Activated CD8-positive, alpha-beta memory T cell treated with anti-CD3 and anti-CD28 coated beads, Interleukin-2, amount 10 ng/mL, durations not matched to agents 7 days and 5 days (primary cell): ENCODE data around the gene CD93. TPM values are rescaled to one million over a fixed set of nuclear protein-coding genes. Genes with fewer than 3 reads are reported as not detected.

Source experiments
- ATAC-seq: fragments of 150-1000 bp; cut with Tn5 transposase; one replicate; pipeline ENCODE4 v1.10.0; 2021; ENCODE audit warnings: moderate library complexity
- CTCF ChIA-PET: fragments of 350-600 bp; sonication (Branson Sonifier 250); formaldehyde crosslinking; loops from one replicate; lab custom pipeline; 2021; ENCODE audit warnings: antibody characterized with exemption; lab: Charles Lee
- DNase-seq: peaks from one replicate; pipeline ENCODE4 v3.0.0-alpha.2; 2020
- H3K27ac Mint-ChIP-seq: one replicate; pipeline ENCODE4 v1.8.0; 2021; ENCODE audit warnings: mild to moderate bottlenecking, mixed read lengths
- H3K27me3 Mint-ChIP-seq: one replicate; pipeline ENCODE4 v1.8.0; 2021; ENCODE audit warnings: mixed read lengths
- H3K36me3 Mint-ChIP-seq: one replicate; pipeline ENCODE4 v1.8.0; 2021; ENCODE audit warnings: mild to moderate bottlenecking, mixed read lengths
- H3K4me1 Mint-ChIP-seq: one replicate; pipeline ENCODE4 v1.8.0; 2021; ENCODE audit warnings: mixed read lengths
- H3K4me3 Mint-ChIP-seq: one replicate; pipeline ENCODE4 v1.8.0; 2021; ENCODE audit warnings: mild to moderate bottlenecking, moderate library complexity, mixed read lengths
- H3K9me3 Mint-ChIP-seq: one replicate; pipeline ENCODE4 v1.8.0; 2022; ENCODE audit warnings: low read depth, mixed read lengths
- total RNA-seq, 2 experiments: library from RNA; stranded (reverse); gene quantifications; one replicate each; pipeline ENCODE4 v1.2.3, GENCODE V29; 2021

Gene CD93
- total RNA-seq, 2 experiments from 2014 or later: 0.54 to 1.6 TPM

DNA sequence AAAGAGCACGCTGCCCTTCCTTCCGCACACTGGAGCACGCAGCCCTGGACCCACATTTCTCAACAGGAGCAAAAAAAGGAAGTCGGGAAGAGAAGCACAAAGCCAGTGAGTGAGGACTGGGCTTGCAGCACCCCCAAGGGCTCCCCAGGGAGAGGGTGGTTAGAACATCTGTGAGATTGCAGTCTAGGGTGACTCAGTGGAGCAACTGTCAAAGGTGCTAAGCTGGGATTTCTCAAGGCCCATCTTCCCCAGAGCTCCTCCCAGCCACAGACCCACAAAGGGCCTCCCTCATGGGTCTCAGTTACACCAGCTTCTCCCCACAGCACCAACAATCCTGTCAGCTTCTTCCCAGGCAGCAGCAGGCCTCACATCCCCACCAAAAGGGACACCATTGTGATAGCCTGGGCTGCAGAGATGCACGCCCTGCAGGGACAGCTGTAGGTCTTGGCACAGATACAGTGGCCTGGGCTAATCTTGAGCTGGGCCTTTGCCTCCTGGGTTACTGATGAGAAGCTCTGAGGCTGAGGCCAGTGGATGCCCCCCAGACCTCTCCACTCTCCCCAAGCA is 39.6 kb upstream of the CD93 start:
- Mint-ChIP-seq H3K27ac (no peak overlapping the region), H3K4me1 (no peaks in the 10 kb centered on the region), H3K9me3 (no peaks in the 10 kb centered on the region), H3K36me3 (no peaks in the 10 kb centered on the region), H3K4me3 (no peak overlapping the region), H3K27me3 (peaks cover 7% of the 10 kb centered on the region)
- DNase-seq (no peak), ATAC-seq (no peak)
- CTCF ChIA-PET: no interaction called here

- H3K9me3 Mint-ChIP-seq: no peaks in the 10 kb centered on the region
- H3K27me3 Mint-ChIP-seq: peaks cover 7% of the 10 kb centered on the region
- DNase-seq (no peak), ATAC-seq (no peak)
- no peaks in the 10 kb centered on the region for H3K4me1 Mint-ChIP-seq
- CTCF ChIA-PET: no interaction called here
- H3K36me3 Mint-ChIP-seq: no peaks in the 10 kb centered on the region
- no peak overlapping the region for H3K27ac Mint-ChIP-seq
- no peak overlapping the region for H3K4me3 Mint-ChIP-seq
Observed at GRCh38 chr20:23125159-23125558, 39.0 kb upstream of the CD93 start.

GRCh38 chr20:23123886-23124285 is 37.8 kb upstream of the CD93 start:
- Mint-ChIP-seq H3K9me3 (no peaks in the 10 kb centered on the region), H3K27me3 (peaks cover 7% of the 10 kb centered on the region), H3K4me3 (no peak overlapping the region), H3K36me3 (no peaks in the 10 kb centered on the region), H3K27ac (no peak overlapping the region), H3K4me1 (no peaks in the 10 kb centered on the region)
- no peak for DNase-seq
- ATAC-seq: no peak
- CTCF ChIA-PET: no interaction called here

- H3K4me3 Mint-ChIP-seq: no peak overlapping the region
- no peaks in the 10 kb centered on the region for H3K36me3 Mint-ChIP-seq
- no peaks in the 10 kb centered on the region for H3K9me3 Mint-ChIP-seq
- H3K4me1 Mint-ChIP-seq: no peaks in the 10 kb centered on the region
- CTCF ChIA-PET: no interaction called here
- H3K27ac Mint-ChIP-seq: no peak overlapping the region
- ATAC-seq (no peak), DNase-seq (no peak)
- peaks cover 7% of the 10 kb centered on the region for H3K27me3 Mint-ChIP-seq
Observed at GRCh38 chr20:23122796-23123655, 36.9 kb upstream of the CD93 start.

GRCh38 chr20:23122321-23122720 is 36.2 kb upstream of the CD93 start:
- Mint-ChIP-seq H3K4me3 (no peak overlapping the region), H3K27me3 (peaks cover 7% of the 10 kb centered on the region), H3K9me3 (no peaks in the 10 kb centered on the region), H3K4me1 (no peaks in the 10 kb centered on the region), H3K27ac (no peak overlapping the region), H3K36me3 (no peaks in the 10 kb centered on the region)
- no peak for DNase-seq
- no peak for ATAC-seq
- CTCF ChIA-PET: no interaction called here

- Mint-ChIP-seq H3K4me3 (no peak overlapping the region), H3K27me3 (peaks cover 7% of the 10 kb centered on the region), H3K4me1 (no peaks in the 10 kb centered on the region), H3K9me3 (no peaks in the 10 kb centered on the region), H3K27ac (no peak overlapping the region), H3K36me3 (no peaks in the 10 kb centered on the region)
- CTCF ChIA-PET: no interaction called here
- ATAC-seq (no peak), DNase-seq (no peak)
Observed at GRCh38 chr20:23121751-23122320, 35.7 kb upstream of the CD93 start.

GRCh38 chr20:23120936-23121750 is 35.0 kb upstream of the CD93 start:
- no peak for ATAC-seq
- no peaks in the 10 kb centered on the region for H3K36me3 Mint-ChIP-seq
- H3K9me3 Mint-ChIP-seq: no peaks in the 10 kb centered on the region
- no peak overlapping the region for H3K27ac Mint-ChIP-seq
- no peak for DNase-seq
- H3K4me1 Mint-ChIP-seq: no peaks in the 10 kb centered on the region
- no peak overlapping the region for H3K4me3 Mint-ChIP-seq
- H3K27me3 Mint-ChIP-seq: peaks cover 7% of the 10 kb centered on the region
- CTCF ChIA-PET: no interaction called here

- ATAC-seq (no peak), DNase-seq (no peak)
- CTCF ChIA-PET: no interaction called here
Observed at GRCh38 chr20:23120261-23120660, 34.1 kb upstream of the CD93 start.

DNA sequence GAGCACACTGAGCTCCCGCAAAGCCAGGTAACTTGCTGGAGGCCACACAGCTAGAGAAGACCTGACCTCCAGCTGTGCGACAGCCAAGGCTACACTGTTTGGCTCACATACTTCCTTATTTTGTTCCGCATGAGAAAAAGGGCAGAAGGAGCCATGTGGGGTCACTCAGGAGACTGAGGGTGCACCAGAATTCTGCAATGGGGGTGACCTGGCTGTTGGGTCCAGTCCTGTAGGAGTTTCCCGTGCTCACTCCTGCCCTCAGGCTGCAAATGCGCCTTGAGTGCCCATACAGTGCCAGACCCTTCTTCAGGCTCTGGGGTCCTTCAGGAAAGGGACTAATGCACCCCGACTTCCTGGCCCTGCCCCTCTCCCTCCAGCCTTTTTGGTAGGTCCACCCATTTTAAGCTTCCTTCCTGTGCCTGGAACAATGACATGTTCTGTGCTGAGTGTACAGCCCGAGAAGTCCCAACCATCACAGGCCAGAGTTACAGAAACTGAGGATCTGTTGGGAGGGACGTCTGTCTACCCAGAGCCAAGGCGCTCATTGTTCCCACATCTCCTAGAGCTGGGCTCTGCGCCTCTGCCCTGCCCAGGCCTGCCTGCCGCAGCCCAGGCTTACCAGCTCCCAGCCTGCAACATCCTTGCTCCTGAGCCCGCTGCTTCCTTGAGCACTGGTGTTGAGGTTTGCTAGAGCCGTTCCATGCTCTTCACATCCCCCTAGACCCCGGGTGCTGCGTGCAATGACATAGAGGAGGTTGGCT is 33.5 kb upstream of the CD93 start:
- H3K4me3 Mint-ChIP-seq: no peak overlapping the region
- DNase-seq (no peak), ATAC-seq (no peak)
- H3K4me1 Mint-ChIP-seq: no peaks in the 10 kb centered on the region
- no peaks in the 10 kb centered on the region for H3K9me3 Mint-ChIP-seq
- H3K27ac Mint-ChIP-seq: no peak overlapping the region
- CTCF ChIA-PET: no interaction called here
- H3K36me3 Mint-ChIP-seq: no peaks in the 10 kb centered on the region
- peaks cover 7% of the 10 kb centered on the region for H3K27me3 Mint-ChIP-seq

More at GRCh38 chr20:23120261-23120660, 34.1 kb upstream of the CD93 start:
- Mint-ChIP-seq H3K27me3 (peaks cover 7% of the 10 kb centered on the region), H3K9me3 (no peaks in the 10 kb centered on the region), H3K4me1 (no peaks in the 10 kb centered on the region), H3K36me3 (no peaks in the 10 kb centered on the region), H3K27ac (no peak overlapping the region), H3K4me3 (no peak overlapping the region)

- Mint-ChIP-seq H3K36me3 (no peaks in the 10 kb centered on the region), H3K27me3 (peaks cover 5% of the 10 kb centered on the region), H3K4me3 (no peak overlapping the region), H3K9me3 (no peaks in the 10 kb centered on the region), H3K27ac (no peak overlapping the region), H3K4me1 (no peaks in the 10 kb centered on the region)
- CTCF ChIA-PET: no interaction called here
- ATAC-seq (no peak), DNase-seq (no peak)
Observed at GRCh38 chr20:23118766-23119165, 32.6 kb upstream of the CD93 start.

DNA sequence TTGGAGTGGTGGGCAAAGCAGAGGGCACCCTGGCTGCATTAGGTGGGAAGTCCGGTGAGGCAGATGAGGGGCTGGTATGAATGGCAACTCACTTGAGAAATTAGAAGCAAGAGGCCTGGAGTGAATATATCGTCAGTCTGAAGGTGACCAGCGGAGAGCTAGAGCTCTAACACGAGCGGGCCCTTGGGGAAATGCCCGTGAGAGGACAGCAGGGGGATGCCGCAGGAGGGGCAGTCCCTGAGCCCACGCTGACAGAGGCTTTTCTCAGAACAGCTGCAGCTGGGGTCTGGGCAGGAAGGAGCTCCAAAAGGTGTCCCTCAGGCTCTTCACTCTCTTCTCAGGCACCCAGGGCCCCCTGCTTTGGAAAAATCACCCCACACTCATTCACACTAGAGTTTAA is 32.0 kb upstream of the CD93 start:
- H3K9me3 Mint-ChIP-seq: no peaks in the 10 kb centered on the region
- CTCF ChIA-PET: no interaction called here

GRCh38 chr20:23117738-23118137 is 31.6 kb upstream of the CD93 start:
- no peaks in the 10 kb centered on the region for H3K4me1 Mint-ChIP-seq
- H3K9me3 Mint-ChIP-seq: no peaks in the 10 kb centered on the region
- no peaks in the 10 kb centered on the region for H3K36me3 Mint-ChIP-seq
- DNase-seq: no peak
- H3K4me3 Mint-ChIP-seq: no peak overlapping the region
- H3K27ac Mint-ChIP-seq: no peak overlapping the region
- no peak for ATAC-seq
- CTCF ChIA-PET: no interaction called here
- H3K27me3 Mint-ChIP-seq: peaks cover 5% of the 10 kb centered on the region

More for the DNA sequence above, 32.0 kb upstream of the CD93 start:
- no peak overlapping the region for H3K4me3 Mint-ChIP-seq
- H3K27me3 Mint-ChIP-seq: peaks cover 5% of the 10 kb centered on the region
- no peak for ATAC-seq
- no peaks in the 10 kb centered on the region for H3K36me3 Mint-ChIP-seq
- DNase-seq: no peak
- H3K4me1 Mint-ChIP-seq: no peaks in the 10 kb centered on the region
- H3K27ac Mint-ChIP-seq: no peak overlapping the region
